Testis (tissue), 2 donors: ENCODE results near the gene TSG101.

Source experiments
- CTCF ChIP-seq, 3 experiments: fragments of 450-650 bp in 2 of 3; fragments of 200-600 bp in 1 of 3; sonication (generic) in 1 of 3; IDR thresholded peaks; one replicate each; pipeline ENCODE4 v1.5.1; 2016 to 2019; ENCODE audit warnings: antibody characterized with exemption in 3 of 3, mild to moderate bottlenecking in 2 of 3, moderate library complexity in 1 of 3
- POLR2A ChIP-seq: fragments of 450-650 bp; IDR thresholded peaks from one replicate; pipeline ENCODE4 v1.6.1; 2017; ENCODE audit warnings: antibody characterized with exemption, mild to moderate bottlenecking, moderate library complexity

- no peak for TF ChIP-seq POLR2A
- no peak for TF ChIP-seq CTCF (IDR thresholded peaks at IDR 0.05)
These were observed 40.7 kb downstream of the TSG101 start for GRCh38 chr11:18485913-18486528.
